Adipose tissue (tissue), 3 donors: ENCODE results near the gene TAF11L10. TPM values are rescaled to one million over a fixed set of nuclear protein-coding genes. Genes with fewer than 3 reads are reported as not detected.
"Not testable (repeated sequence)": the region's sequence is repeated elsewhere in the genome, so short reads cannot be mapped to it uniquely, and the experiment has no call there.

Experiments used
- H3K27ac ChIP-seq: one replicate; pipeline ENCODE4 v1.5.1; 2013; ENCODE audit warnings: low read depth, low read length
- WGBS, 3 donors: extraction: QIAGEN DNeasy Blood & Tissue Kit; methylation state at CpG; one replicate each; pipeline ENCODE4 v1.1.7; 2013; 5-methylcytosine and 5-hydroxymethylcytosine counted together
- polyA plus RNA-seq, 3 donors: library from polyadenylated mRNA; stranded (reverse); fragments of 200-250 nt; gene quantifications; one replicate each; pipeline ENCODE4 v1.2.3, GENCODE V29; 2013
- donor health status: healthy with polysubstance abuse.
- donor health status: Bipolar disorder and iron deficiency.
- donor health status: healthy.

The TAF11L10 gene
- polyA plus RNA-seq: not detected

GRCh38 chr5:17597728-17598127 lies at the start of gene TAF11L10:
Gene TAF11L10, minus strand, starts transcription at chr5:17597828.
- H3K27ac ChIP-seq: not testable (repeated sequence)
- WGBS, 3 donors: no CpG with 5 or more reads among the region's 15 CpGs

- 80 to 92% (median 89%) methylated on average over 5 of the region's 5 CpGs for WGBS, 3 donors
- H3K27ac ChIP-seq: no peak within 1 kb of the TSS
Observed at GRCh38 chr5:17634160-17634559, 36.5 kb upstream of the TAF11L10 start, which contains the start of gene TAF11L14. Gene TAF11L14, plus strand, starts transcription at chr5:17634460.

GRCh38 chr5:17631788-17632187 lies 34.2 kb upstream of the TAF11L10 start, which contains the start of gene TAF11L13:
Gene TAF11L13, plus strand, starts transcription at chr5:17632088.
- 65 to 96% (median 83%) methylated on average over 5 to 8 of the region's 12 CpGs for WGBS, 3 donors

GRCh38 chr5:17625686-17626085 lies 28.1 kb upstream of the TAF11L10 start:
- WGBS, 3 donors: 80 to 92% (median 87%) methylated on average over 11 of the region's 11 CpGs
- H3K27ac ChIP-seq: no peak overlapping the region

More at GRCh38 chr5:17631788-17632187, 34.2 kb upstream of the TAF11L10 start, which contains the start of gene TAF11L13:
- H3K27ac ChIP-seq: not testable (repeated sequence)

DNA sequence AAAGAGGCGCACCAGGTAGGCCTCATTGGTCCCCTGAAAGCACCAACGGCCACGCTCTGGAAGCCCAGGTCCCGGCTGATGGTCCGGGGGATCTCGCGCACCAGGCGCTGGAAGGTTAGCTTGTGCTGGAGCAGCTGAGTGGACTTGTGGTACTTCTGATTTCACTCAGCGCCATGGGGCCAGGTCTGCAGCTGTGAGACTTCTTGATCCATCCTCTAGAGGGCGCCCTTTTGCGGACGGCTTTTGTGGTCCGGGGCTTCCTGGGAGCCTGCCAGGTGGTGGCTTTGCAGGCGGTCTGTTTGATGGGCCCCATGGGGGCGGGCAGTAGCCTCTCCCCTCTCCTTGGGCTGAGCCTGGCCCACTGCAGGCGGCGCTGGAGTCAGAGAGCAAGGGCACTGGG lies 23.0 kb upstream of the TAF11L10 start:
- no peak overlapping the region for H3K27ac ChIP-seq
- WGBS, 3 donors: 82 to 88% (median 85%) methylated on average over 17 of the region's 17 CpGs

- H3K27ac ChIP-seq: no peak overlapping the region
- WGBS, 3 donors: 78 to 91% (median 80%) methylated on average over 3 of the region's 3 CpGs
Observed at GRCh38 chr5:17619354-17619753, 21.7 kb upstream of the TAF11L10 start.

- no peak overlapping the region for H3K27ac ChIP-seq
- 87 to 94% (median 88%) methylated on average over 17 of the region's 17 CpGs for WGBS, 3 donors
Observed at GRCh38 chr5:17614872-17615605, 17.4 kb upstream of the TAF11L10 start.

- H3K27ac ChIP-seq: not testable (repeated sequence)
- WGBS, 3 donors: 67 to 73% (median 68%) methylated on average over 2 of the region's 2 CpGs
Observed at GRCh38 chr5:17610092-17610491, 12.5 kb upstream of the TAF11L10 start, which contains the start of gene TAF11L12. Gene TAF11L12, plus strand, starts transcription at chr5:17610392.

- WGBS, 3 donors: 78 to 89% (median 78%) methylated on average over 4 of the region's 4 CpGs
- H3K27ac ChIP-seq: not testable (repeated sequence)
Observed at GRCh38 chr5:17607461-17607860, 9.8 kb upstream of the TAF11L10 start.

DNA sequence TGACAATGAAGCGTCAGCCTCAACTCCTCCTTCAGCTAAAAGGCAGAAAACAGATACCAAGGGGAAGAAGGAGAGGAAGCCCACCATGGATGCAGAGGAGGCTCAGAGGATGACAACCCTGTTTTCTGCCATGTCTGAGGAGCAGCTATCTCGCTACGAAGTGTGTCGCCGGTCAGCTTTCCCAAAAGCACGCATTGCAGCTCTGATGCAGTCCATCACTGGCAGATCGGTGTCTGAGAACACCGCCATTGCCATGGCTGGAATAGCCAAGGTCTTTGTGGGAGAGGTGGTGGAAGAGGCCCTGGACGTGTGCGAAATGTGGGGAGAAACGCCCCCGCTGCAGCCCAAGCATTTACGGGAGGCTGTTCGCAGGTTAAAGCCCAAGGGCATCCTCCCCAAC lies 7.3 kb upstream of the TAF11L10 start:
- no peak overlapping the region for H3K27ac ChIP-seq
- 90 to 95% (median 95%) methylated on average over 14 of the region's 14 CpGs for WGBS, 3 donors

DNA sequence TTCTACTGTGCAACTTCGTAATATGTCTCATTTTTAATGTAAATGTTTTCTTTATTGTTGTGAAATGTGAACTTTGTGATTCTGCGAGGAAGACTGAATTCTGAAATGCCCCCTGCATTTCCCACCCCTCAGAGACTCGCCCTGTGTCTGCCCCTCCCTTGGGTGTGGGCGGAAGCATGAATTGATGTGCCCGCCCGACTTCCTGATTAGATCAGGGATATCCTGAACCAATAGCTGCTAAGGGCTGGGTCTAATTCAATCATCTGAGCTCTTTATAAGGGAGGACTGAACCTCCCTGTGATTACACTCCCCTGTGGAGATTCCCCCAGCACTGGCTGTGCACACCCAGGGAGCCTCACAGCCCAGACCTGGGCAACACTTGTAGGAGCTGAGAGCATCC lies 6.3 kb upstream of the TAF11L10 start, which contains the start of gene TAF11L11:
TSS of gene TAF11L11 (plus strand) at position 304 of the 400 bp plus-strand sequence.
- WGBS, 3 donors: 61 to 69% (median 68%) methylated on average over 6 of the region's 6 CpGs

GRCh38 chr5:17594255-17594654 lies 3.4 kb downstream of the TAF11L10 start, which contains the start of gene TAF11L9:
Gene TAF11L9, minus strand, starts transcription at chr5:17594394.
- not testable (repeated sequence) for H3K27ac ChIP-seq
- WGBS, 3 donors: 89 to 98% (median 91%) methylated on average over 6 to 10 of the region's 15 CpGs

More for the DNA sequence above, 6.3 kb upstream of the TAF11L10 start, which contains the start of gene TAF11L11:
- H3K27ac ChIP-seq: not testable (repeated sequence)

- H3K27ac ChIP-seq: not testable (repeated sequence)
- no CpG with 5 or more reads among the region's 16 CpGs for WGBS, 3 donors
Observed at GRCh38 chr5:17590860-17591259, 6.8 kb downstream of the TAF11L10 start, which contains the start of gene TAF11L8. Gene TAF11L8, minus strand, starts transcription at chr5:17590960.

DNA sequence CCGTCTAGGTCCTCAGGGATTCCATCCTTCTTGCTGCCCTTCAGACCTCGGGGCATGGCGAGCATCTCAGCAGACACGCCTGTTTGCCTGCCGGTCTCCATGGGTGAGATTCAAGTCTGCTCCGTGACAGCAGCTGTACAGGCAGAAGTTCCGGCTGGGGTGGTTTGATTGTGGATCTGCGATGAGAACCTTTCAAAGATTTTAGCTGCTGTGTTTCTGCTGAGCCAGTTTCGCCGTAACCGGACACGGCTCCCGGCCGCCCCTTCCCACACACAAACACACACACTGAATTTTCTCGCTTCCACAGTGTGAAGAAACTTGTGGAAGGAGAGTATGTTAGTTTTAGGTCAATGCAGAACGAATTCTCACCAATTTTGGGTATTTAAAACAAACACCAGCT lies 12.0 kb downstream of the TAF11L10 start, which contains the start of gene TAF11L7:
TSS of gene TAF11L7 (minus strand) at position 101 of the 400 bp plus-strand sequence.
- H3K27ac ChIP-seq: not testable (repeated sequence)
- WGBS, 3 donors: no CpG with 5 or more reads among the region's 16 CpGs

Other genes with a start within 250 kb of the TAF11L10 start
- gene TAF11L2, start 99.6 kb downstream of the TAF11L10 start, polyA plus RNA-seq: not detected
- not detected for gene TAF11L3, start 79.5 kb downstream of the TAF11L10 start, polyA plus RNA-seq
- gene TAF11L4, start 76.0 kb downstream of the TAF11L10 start, polyA plus RNA-seq: not detected
- not detected for gene TAF11L5, start 72.6 kb downstream of the TAF11L10 start, polyA plus RNA-seq
- gene TAF11L6, start 69.2 kb downstream of the TAF11L10 start, polyA plus RNA-seq: not detected
- gene TAF11L7, start 12.1 kb downstream of the TAF11L10 start, polyA plus RNA-seq: not detected
- gene TAF11L8, start 6.9 kb downstream of the TAF11L10 start, polyA plus RNA-seq: not detected
- gene TAF11L9, start 3.4 kb downstream of the TAF11L10 start, polyA plus RNA-seq: not detected
- gene TAF11L11, start 6.4 kb upstream of the TAF11L10 start, polyA plus RNA-seq: not detected
- gene TAF11L12, start 12.6 kb upstream of the TAF11L10 start, polyA plus RNA-seq: not detected
- not detected for gene TAF11L13, start 34.3 kb upstream of the TAF11L10 start, polyA plus RNA-seq
- gene TAF11L14, start 36.6 kb upstream of the TAF11L10 start, polyA plus RNA-seq: not detected